Activated CD8-positive, alpha-beta T cell treated with anti-CD3 and anti-CD28 coated beads for 36 hours (primary cell): ENCODE measurements around the gene PROP1. TPM values are rescaled to one million over a fixed set of nuclear protein-coding genes. Genes with fewer than 3 reads are reported as not detected.
A peak's percentile ranks its signal among the peaks of the same experiment; 100 is the strongest.
"Not testable (repeated sequence)": the region's sequence is repeated elsewhere in the genome, so short reads cannot be mapped to it uniquely, and the experiment has no call there.

Experiments
- ATAC-seq: fragments of 200-7000 bp; cut with Tn5 transposase; one replicate; pipeline ENCODE4 v1.10.0; 2021; ENCODE audit warnings: mild to moderate bottlenecking, moderate library complexity
- CTCF ChIA-PET: fragments of 350-600 bp; sonication (Branson Sonifier 250); formaldehyde crosslinking; loops from one replicate; lab custom pipeline; 2021; ENCODE audit warnings: antibody characterized with exemption; lab: Charles Lee
- POLR2A ChIA-PET: fragments of 350-600 bp; sonication (Branson Sonifier 250); formaldehyde crosslinking; loops from one replicate; lab custom pipeline; 2021; ENCODE audit warnings: antibody characterized with exemption; lab: Charles Lee
- DNase-seq: peaks from one replicate; pipeline ENCODE4 v3.0.0-alpha.2; 2020
- H3K27ac Mint-ChIP-seq: one replicate; pipeline ENCODE4 v1.8.0; 2021; ENCODE audit warnings: mild to moderate bottlenecking, mixed read lengths
- H3K27me3 Mint-ChIP-seq: one replicate; pipeline ENCODE4 v1.8.0; 2021; ENCODE audit warnings: mixed read lengths
- H3K36me3 Mint-ChIP-seq: one replicate; pipeline ENCODE4 v1.8.0; 2021; ENCODE audit warnings: low read depth, mixed read lengths
- H3K4me1 Mint-ChIP-seq: one replicate; pipeline ENCODE4 v1.8.0; 2021; ENCODE audit warnings: low read depth, mixed read lengths
- H3K4me3 Mint-ChIP-seq: one replicate; pipeline ENCODE4 v1.8.0; 2021; ENCODE audit warnings: mild to moderate bottlenecking, moderate library complexity, mixed read lengths
- H3K9me3 Mint-ChIP-seq: one replicate; pipeline ENCODE4 v1.8.0; 2021; ENCODE audit warnings: mixed read lengths
- intact Hi-C: fragments of 100-400 bp; cut with micrococcal nuclease; formaldehyde crosslinking; loops from one replicate; pipeline ENCODE4 v1.10.0; 2022
- total RNA-seq, 2 experiments: library from RNA; stranded (reverse); gene quantifications; one replicate each; pipeline ENCODE4 v1.2.3, GENCODE V29; 2021
- TF ChIP-seq, protein P1 (sequence below): fragments of 200-600 bp; IDR thresholded peaks from one replicate; pipeline ENCODE4 v1.8.0; 2022; ENCODE audit warnings: antibody characterized with exemption, mild to moderate bottlenecking

The PROP1 gene
- not detected for total RNA-seq

DNA sequence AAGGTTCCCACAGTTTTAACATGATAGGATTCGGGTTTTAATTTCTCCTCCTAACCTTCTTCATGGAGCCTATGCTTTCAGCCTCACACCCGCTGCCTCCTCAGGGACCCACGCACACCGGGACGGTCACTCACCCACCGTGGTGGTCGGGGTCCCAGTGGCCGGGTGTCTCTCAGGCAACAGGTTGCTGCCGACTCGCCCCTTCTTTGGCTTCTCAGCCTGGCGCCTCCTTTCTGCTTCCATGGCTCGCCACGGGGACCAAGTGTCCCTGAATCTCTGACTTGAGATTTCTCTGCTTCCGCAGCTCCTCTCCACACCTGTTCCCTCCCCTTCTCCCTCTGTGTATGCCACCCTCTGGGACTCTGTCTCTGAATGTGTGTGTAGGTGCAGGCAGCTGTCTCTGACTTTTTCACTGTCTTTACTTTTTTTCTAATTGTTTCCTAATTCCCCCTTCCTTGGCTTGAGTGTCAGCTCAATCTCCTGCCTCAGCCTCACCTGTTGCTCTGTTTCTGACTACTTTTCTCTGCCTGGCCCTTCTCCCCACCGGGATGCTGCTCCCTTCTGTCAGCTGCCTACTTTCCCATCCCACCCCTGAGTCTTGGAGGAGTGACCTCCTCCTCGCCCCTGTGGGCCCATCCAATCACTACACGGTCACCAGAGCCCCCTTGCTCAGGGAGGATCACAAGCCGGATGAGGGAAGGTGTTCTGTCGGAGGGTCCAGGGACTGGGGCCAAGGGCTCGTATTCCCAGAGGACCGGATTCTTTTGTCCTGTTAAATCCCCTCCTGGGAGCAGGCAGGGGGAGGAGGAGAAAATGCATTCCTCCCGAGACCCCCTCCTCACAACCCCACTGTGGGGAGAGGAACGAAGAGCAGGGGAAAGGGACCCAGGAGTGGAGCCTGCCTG is at the start of gene PROP1:
TSS of gene PROP1 (minus strand) at position 552 of the 905 bp plus-strand sequence. CDS start at position 243, 309 bp downstream.
- intact Hi-C loops, result no loop called here
- Mint-ChIP-seq H3K4me1 (no peaks in the 10 kb centered on the region), H3K27me3 (peaks cover 16% of the 10 kb centered on the region), H3K36me3 (no peaks in the 10 kb centered on the region), H3K4me3 (no peak within 1 kb of the TSS), H3K9me3 (no peaks in the 10 kb centered on the region), H3K27ac (no peak within 1 kb of the TSS)
- ATAC-seq, result no peak
- TF ChIP-seq, protein P1, sequence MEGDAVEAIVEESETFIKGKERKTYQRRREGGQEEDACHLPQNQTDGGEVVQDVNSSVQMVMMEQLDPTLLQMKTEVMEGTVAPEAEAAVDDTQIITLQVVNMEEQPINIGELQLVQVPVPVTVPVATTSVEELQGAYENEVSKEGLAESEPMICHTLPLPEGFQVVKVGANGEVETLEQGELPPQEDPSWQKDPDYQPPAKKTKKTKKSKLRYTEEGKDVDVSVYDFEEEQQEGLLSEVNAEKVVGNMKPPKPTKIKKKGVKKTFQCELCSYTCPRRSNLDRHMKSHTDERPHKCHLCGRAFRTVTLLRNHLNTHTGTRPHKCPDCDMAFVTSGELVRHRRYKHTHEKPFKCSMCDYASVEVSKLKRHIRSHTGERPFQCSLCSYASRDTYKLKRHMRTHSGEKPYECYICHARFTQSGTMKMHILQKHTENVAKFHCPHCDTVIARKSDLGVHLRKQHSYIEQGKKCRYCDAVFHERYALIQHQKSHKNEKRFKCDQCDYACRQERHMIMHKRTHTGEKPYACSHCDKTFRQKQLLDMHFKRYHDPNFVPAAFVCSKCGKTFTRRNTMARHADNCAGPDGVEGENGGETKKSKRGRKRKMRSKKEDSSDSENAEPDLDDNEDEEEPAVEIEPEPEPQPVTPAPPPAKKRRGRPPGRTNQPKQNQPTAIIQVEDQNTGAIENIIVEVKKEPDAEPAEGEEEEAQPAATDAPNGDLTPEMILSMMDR, result no peak
- no peak for DNase-seq
- ChIA-PET POLR2A (no interaction called here), CTCF (no interaction called here)

DNA sequence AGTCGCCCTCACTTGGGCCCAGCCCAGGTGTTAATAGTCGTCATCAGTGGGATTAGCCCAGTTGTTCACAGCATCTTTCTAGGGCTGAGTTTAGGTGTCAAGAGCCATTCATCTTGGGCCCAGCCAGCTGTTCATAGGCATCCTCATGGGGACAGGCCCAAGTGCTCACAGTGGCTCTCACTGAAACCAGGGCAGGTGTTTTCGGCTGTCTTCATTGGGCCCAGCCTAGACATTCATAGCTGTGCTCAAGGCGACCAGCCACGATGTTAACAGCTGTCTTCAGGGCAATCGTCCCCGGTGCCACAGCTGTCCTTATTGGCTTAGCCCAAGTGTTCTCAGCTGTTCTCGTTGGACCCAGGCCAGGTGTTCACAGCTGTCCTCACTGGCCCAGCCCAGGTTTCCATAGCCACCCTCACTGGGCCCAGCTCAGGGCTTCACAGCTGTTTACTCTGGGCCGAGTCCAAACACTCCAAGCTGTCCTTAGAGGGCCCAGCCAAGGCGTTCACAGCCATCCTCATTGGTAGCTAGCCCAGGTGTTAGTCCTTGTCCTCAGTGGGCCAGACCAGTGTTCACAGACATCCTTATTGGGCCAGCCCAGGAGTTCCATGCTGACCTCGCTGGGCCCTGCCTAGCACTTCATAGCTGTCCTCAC is 23.5 kb upstream of the PROP1 start:
- H3K27ac Mint-ChIP-seq, ATAC-seq, H3K4me3 Mint-ChIP-seq, H3K9me3 Mint-ChIP-seq, H3K27me3 Mint-ChIP-seq, H3K36me3 Mint-ChIP-seq, POLR2A ChIA-PET, CTCF ChIA-PET, H3K4me1 Mint-ChIP-seq, intact Hi-C loops, DNase-seq: not testable (repeated sequence)

DNA sequence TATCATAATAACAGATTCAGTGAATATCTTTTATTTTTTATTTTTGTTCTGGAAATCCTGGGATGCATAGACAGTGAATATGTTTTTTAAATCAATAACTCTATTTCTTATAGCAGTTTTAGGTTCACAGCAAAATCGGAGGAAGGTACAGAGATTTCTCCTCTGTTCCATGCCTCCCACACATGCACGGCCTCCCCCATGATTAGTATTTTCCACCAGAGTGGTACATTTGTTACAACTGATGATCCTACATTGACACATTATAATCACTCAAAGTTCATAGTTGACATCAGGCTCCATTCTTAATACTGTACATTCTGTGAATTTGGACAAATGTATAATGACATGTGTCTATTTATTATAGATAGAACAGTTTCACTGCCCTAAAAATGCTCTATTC is 16.7 kb upstream of the PROP1 start:
- intact Hi-C loops, H3K27me3 Mint-ChIP-seq, H3K9me3 Mint-ChIP-seq, H3K4me3 Mint-ChIP-seq, H3K36me3 Mint-ChIP-seq, CTCF ChIA-PET, POLR2A ChIA-PET, H3K27ac Mint-ChIP-seq: not testable (repeated sequence)
- peaks cover 12% of the 10 kb centered on the region for H3K4me1 Mint-ChIP-seq
- ATAC-seq (peak; percentile 55), DNase-seq (peak; percentile 63)

DNA sequence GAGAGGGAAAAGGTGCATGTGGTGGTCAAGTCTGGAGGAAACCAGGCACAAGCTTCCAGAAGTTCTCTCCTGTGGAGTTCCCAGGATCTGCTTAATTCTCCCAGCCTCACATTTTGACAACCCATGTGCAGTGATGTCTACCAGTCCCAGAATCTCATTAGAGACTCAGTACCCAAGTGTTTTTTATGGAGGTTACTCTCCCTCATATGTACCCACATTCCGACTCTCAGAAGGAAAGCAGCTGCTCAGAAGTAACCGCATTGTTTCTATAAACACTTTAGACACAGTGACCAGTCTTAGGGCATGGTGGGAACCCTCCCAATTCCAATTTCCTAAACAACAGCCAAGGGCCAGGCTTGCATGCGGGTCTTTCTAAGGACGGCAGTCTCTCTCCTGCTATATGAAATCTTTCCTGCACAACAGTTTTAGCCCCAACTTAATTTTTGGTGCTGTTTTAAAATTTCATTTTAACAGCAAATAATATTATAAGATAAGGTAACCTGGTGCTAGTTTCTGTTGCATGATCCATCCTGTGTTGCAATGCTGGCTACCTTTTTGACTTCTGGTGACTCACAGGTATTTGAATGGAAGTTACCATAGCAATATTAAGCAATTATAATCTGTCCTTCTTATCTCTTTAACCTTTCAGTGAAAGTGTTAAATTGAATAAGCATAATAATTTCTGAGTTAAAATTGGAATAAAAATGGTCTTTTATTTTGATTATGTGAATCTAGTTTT is 15.9 kb upstream of the PROP1 start:
- CTCF ChIA-PET, result not testable (repeated sequence)

DNA sequence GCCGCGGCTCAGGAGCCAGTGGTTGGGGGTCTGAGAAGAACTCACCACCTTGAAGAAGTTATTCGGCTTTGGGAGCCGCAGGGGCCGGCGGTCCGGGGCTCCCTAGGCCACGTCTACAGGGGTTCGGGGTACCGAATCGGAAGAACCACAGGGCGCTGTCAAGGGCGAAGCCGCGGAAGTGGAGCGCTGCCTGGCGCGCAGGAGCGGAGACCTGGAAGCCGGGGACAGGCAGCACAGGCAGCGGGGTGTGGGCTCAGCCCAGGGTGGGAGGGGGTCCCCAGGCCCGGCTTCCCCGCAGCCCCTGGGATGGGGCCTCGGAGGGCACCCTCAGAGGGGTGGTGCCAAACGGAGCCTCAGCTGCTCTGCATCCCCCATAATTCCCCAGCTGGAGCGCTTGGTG is 11.2 kb upstream of the PROP1 start:
- H3K4me1 Mint-ChIP-seq, H3K9me3 Mint-ChIP-seq, H3K36me3 Mint-ChIP-seq, ATAC-seq, intact Hi-C loops, CTCF ChIA-PET, H3K27me3 Mint-ChIP-seq, DNase-seq, POLR2A ChIA-PET: not testable (repeated sequence)
- peak overlapping the region; percentile 81 for H3K4me3 Mint-ChIP-seq
- peak overlapping the region; percentile 93 for H3K27ac Mint-ChIP-seq

More for the DNA sequence above, 15.9 kb upstream of the PROP1 start:
- H3K36me3 Mint-ChIP-seq, H3K4me3 Mint-ChIP-seq, H3K27ac Mint-ChIP-seq, DNase-seq, H3K27me3 Mint-ChIP-seq, POLR2A ChIA-PET, ATAC-seq, H3K9me3 Mint-ChIP-seq, intact Hi-C loops: not testable (repeated sequence)
- peaks cover 12% of the 10 kb centered on the region for H3K4me1 Mint-ChIP-seq

DNA sequence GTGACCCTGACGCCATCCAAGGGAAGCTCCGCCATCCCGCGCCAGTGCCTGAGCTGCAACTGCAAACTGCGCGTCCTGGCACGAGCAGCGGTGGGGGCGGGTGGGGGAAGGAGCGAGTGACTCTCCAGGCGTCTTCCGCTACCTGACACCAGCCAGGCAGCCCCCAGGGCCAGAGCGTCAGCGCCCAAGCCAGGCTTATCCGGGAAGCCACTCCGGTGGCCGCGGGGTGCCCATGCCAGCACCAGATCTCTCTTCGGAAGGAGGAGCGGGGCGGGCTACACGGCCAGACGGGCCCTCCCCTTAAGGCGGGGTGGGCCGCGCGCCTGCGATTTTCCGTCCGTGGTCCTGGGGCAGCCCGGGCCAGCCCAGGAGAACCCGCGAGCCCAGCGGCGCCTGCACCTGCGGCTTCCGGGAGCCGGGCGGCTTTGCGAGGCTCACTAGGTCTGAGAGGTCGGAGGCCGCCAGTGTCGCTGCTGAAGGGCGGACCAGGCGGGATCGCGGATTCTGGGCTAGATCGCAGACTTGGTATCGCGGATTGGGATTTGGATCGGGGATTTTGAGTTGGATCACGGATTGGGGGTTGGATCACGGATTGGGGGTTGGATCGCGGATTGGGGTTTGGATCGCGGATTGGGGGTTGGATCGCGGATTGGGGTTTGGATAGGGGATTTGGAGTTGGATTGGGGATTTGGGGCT is 10.6 kb upstream of the PROP1 start:
- H3K27me3 Mint-ChIP-seq, H3K4me1 Mint-ChIP-seq, POLR2A ChIA-PET, H3K36me3 Mint-ChIP-seq, intact Hi-C loops, H3K9me3 Mint-ChIP-seq, CTCF ChIA-PET: not testable (repeated sequence)
- ATAC-seq, result peak; percentile 87
- DNase-seq, result peak; percentile 74
- H3K4me3 Mint-ChIP-seq, result peak overlapping the region; percentile 81
- H3K27ac Mint-ChIP-seq, result peak overlapping the region; percentile 93

DNA sequence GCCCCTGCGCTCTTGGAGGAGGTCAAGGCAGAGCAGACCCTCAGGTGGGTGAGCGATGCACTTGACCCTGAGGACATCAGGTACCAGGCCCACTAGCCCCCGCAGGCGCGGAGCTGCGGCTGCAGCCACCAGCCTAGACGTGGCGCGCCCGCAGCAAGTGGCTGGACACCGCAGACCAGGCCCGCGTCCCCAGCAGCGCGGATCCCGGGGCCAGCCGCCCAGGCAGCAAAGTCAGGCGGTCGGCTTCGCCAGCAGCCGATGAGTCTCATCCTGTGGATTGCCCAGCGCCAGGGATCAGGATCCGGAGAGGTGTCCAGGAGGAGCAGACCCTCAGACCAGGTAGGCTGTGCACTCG is 10.1 kb upstream of the PROP1 start:
- H3K27ac Mint-ChIP-seq, result peak overlapping the region; percentile 80
- peak; percentile 43 for ATAC-seq

More for the DNA sequence above, 10.1 kb upstream of the PROP1 start:
- H3K4me1 Mint-ChIP-seq, intact Hi-C loops, H3K9me3 Mint-ChIP-seq, DNase-seq, H3K27me3 Mint-ChIP-seq, H3K36me3 Mint-ChIP-seq, POLR2A ChIA-PET, CTCF ChIA-PET: not testable (repeated sequence)
- peak overlapping the region; percentile 81 for H3K4me3 Mint-ChIP-seq
